SU-DHL-6 (cell line): ENCODE data around the gene UXT.

Experiments used
- CTCF ChIP-seq: fragments of 200-600 bp; sonication (generic); IDR thresholded peaks from one replicate; pipeline ENCODE4 v1.5.1; 2017; ENCODE audit warnings: antibody characterized with exemption, mild to moderate bottlenecking, low read length, moderate library complexity; ENCODE audit not compliant: insufficient read depth, poor library complexity, severe bottlenecking
- EZH2phosphoT487 ChIP-seq: fragments of 200-600 bp; sonication (generic), shearing (Covaris generic); conservative IDR thresholded peaks from 2 replicates; pipeline ENCODE4 v1.6.1; 2018; ENCODE audit warnings: mild to moderate bottlenecking, antibody characterized with exemption, low read length, moderate library complexity, mixed read lengths

- TF ChIP-seq EZH2phosphoT487: no peak
- TF ChIP-seq CTCF: no peak
Measured at GRCh38 chrX:47611926-47612325, 47.1 kb downstream of the UXT start.
